ENCODE data around the gene ANK3.

The ANK3 gene

GRCh38 chr10:60101821-60102220 is 287.9 kb downstream of the ANK3 start (continued):
- TF ChIP-seq ZNF280C (tag by site-specific recombination; IDR thresholded peaks at IDR 0.05) (no peak), ATF2 (tag by site-specific recombination; IDR thresholded peaks at IDR 0.05; ENCODE audit: low read depth) (no peak), ZNF571 (tag by site-specific recombination; IDR thresholded peaks at IDR 0.05) (no peak), MYNN (tag by site-specific recombination; IDR thresholded peaks at IDR 0.05; ENCODE audit: borderline replicate concordance) (no peak), ZNF146 (tag by site-specific recombination; IDR thresholded peaks at IDR 0.05) (no peak), ZNF248 (tag by site-specific recombination; IDR thresholded peaks at IDR 0.05) (no peak), ZNF560 (tag by site-specific recombination; IDR thresholded peaks at IDR 0.05; ENCODE audit: borderline replicate concordance) (no peak)

GRCh38 chr10:60099998-60100747 is 289.5 kb downstream of the ANK3 start:
- Histone ChIP-seq H3K9me3 (ENCODE audit: control insufficient read depth, insufficient read depth, low read depth, low read length) (no peaks in the 10 kb centered on the region), H3K4me1 (ENCODE audit: control insufficient read depth, insufficient read depth, low read length) (peaks cover 2% of the 10 kb centered on the region), H3K36me3 (ENCODE audit: control insufficient read depth in 2 of 2, insufficient read depth in 1 of 2, low read length in 2 of 2) (peaks cover 0 to 6% of the 10 kb centered on the region in 2 experiments; a peak in 2 of 3 replicates), H3K27ac (ENCODE audit: extremely low read depth, low read depth, low read length) (no peak overlapping the region), H3K4me3 (ENCODE audit: low read depth, low read length) (no peak overlapping the region)
- CTCF ChIA-PET, result interaction anchor here (0.5 to 7.7 kb wide), 12 partner anchors 8 to 548 kb away, joined by 3 to 129 read pairs (median 3); no protein-coding TSS in a partner anchor
- POLR2A ChIA-PET, result interaction anchor here (0.6 kb wide), 1 partner anchor 555 kb away, joined by 3 read pairs; no protein-coding TSS in a partner anchor
- TF ChIP-seq ZNF362 (tag by site-specific recombination; IDR thresholded peaks at IDR 0.05) (peak; percentile 66; the same call in 1 of the 2 replicates), ZNF555 (tag by site-specific recombination; conservative IDR thresholded peaks at IDR 0.05) (no peak), ZNF416 (tag by site-specific recombination; IDR thresholded peaks at IDR 0.05) (no peak), SALL2 (tag by site-specific recombination; IDR thresholded peaks at IDR 0.05; ENCODE audit: borderline replicate concordance) (no peak), ZNF654 (tag by site-specific recombination; IDR thresholded peaks at IDR 0.05; ENCODE audit: low read depth) (peak; percentile 73), ZNF2 (tag by site-specific recombination; IDR thresholded peaks at IDR 0.05) (0 out of 2 replicates have a peak, but pooled peaks have one; percentile 61), PATZ1 (tag by site-specific recombination; IDR thresholded peaks at IDR 0.05) (no peak), ZNF394 (tag by site-specific recombination; IDR thresholded peaks at IDR 0.05; ENCODE audit: borderline replicate concordance) (no peak)
